ENCODE data around the gene CSN3.

The CSN3 gene

DNA sequence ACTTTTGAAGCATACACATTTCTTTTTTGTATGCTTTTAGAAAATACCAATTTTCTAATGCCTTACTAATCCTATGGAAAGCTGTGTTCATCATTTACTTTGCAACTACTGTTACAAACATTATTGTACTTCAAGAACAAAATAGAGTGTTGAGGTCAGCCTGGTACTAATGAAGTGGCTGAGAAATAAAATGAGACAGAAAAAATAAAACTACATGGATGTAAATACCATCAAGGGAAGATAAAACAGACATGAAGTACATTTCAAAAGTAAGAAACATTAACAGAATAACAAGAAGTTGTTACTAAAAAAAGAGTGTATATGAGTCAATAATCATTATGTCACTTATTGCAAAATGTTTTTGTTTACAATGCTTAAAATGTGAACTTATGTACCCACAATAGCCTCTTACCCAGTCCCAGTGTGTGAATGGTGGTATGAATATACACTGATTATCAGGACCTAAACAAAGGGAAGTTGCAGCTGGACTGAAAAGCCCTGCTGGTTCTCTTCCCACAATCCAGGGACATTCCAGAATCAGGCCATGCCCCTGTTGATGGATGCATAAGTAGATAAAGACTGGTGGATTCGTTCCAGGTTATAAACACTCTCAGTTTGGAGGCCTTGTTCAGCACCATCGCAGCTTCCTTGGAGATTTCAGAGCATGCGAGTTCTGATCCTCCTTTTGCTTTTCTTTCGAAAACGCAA, 2.4 kb upstream of the CSN3 start:
- H3K36me3 Mint-ChIP-seq (ENCODE audit: low read depth) = no peaks in the 10 kb centered on the region
- no peak overlapping the region for H3K27ac Mint-ChIP-seq
- intact Hi-C loops (cut with micrococcal nuclease) = no loop called here
- no peak overlapping the region for H3K4me3 Mint-ChIP-seq
- no peaks in the 10 kb centered on the region for H3K9me3 Mint-ChIP-seq
- H3K4me1 Mint-ChIP-seq (ENCODE audit: low read depth) = no peaks in the 10 kb centered on the region
- no peaks in the 10 kb centered on the region for H3K27me3 Mint-ChIP-seq

DNA sequence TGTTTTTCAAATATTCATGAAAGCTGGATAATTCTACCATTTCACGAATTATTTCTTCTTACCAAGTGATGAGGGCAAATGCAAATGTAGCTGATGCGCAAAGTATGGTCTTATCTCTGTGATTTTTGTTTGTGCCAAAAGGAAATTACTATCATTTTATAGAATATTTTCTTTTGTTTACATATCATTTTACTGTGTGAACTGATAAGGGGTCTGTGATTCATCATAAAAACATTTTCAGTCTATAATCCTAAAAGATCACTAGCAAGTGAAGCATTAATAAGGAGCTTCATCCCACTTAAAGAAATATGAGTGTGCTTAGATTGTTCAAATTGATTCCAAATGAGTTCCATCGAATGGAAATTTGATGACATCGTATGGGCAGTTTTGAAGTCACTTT, 694 bp downstream of the CSN3 start:
- intact Hi-C loops (cut with micrococcal nuclease) = no loop called here
- Mint-ChIP-seq H3K27ac (no peak overlapping the region), H3K4me3 (no peak overlapping the region), H3K4me1 (ENCODE audit: low read depth) (no peaks in the 10 kb centered on the region), H3K9me3 (no peaks in the 10 kb centered on the region), H3K36me3 (ENCODE audit: low read depth) (no peaks in the 10 kb centered on the region), H3K27me3 (no peaks in the 10 kb centered on the region)

DNA sequence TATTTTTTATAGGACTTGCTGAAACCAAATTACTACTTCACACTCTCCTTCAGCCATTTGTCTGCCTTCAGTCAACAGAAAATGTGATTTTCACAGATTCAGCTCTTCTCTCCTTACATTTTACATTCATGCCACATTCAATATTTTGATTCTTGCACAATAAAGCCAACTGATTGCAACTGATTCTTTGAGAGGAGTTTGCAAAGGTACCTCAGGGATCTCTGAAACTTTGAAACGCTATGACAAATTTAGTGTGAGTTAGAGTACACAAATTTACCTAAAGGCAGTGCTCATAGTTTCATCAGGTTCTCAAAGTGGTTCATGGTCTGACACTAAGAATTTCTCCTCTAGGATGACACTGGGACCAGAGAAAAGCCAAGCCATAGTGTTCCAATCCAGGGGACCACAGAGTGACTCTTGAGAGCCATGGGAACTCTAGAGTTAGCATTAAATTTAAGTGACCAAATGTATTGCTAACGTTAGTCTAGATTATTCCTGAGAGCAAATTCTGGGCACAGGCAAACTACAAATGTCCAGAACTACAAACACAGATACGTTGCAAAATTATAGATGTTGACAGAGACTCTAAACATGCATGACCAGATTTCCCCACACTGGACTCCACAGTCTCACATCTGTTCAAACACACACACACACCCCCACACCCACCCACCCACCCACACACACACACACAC, 9.0 kb downstream of the CSN3 start:
- Mint-ChIP-seq H3K27ac (no peak overlapping the region), H3K9me3 (no peaks in the 10 kb centered on the region), H3K27me3 (no peaks in the 10 kb centered on the region), H3K4me1 (ENCODE audit: low read depth) (no peaks in the 10 kb centered on the region), H3K4me3 (no peak overlapping the region), H3K36me3 (ENCODE audit: low read depth) (no peaks in the 10 kb centered on the region)
- intact Hi-C loops (cut with micrococcal nuclease) = no loop called here

DNA sequence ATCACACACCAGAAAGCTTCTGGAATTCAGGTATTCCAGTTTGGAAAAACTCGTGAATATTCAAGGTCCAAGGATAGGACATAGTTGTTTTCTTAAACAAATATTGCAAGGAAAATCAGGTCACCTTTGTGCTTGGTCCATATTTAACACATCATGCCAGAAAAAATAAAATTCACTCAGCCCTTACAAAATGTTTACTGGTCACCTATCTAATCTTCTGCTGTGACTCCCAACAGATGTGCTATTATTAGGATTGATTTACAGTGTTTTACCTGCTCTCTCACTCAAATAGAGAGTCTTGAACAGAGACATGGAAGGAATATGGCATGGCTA, 9.5 kb downstream of the CSN3 start:
- Mint-ChIP-seq H3K36me3 (ENCODE audit: low read depth) (no peaks in the 10 kb centered on the region), H3K27me3 (no peaks in the 10 kb centered on the region), H3K27ac (no peak overlapping the region), H3K4me3 (no peak overlapping the region), H3K9me3 (no peaks in the 10 kb centered on the region), H3K4me1 (ENCODE audit: low read depth) (no peaks in the 10 kb centered on the region)
- intact Hi-C loops (cut with micrococcal nuclease) = no loop called here

DNA sequence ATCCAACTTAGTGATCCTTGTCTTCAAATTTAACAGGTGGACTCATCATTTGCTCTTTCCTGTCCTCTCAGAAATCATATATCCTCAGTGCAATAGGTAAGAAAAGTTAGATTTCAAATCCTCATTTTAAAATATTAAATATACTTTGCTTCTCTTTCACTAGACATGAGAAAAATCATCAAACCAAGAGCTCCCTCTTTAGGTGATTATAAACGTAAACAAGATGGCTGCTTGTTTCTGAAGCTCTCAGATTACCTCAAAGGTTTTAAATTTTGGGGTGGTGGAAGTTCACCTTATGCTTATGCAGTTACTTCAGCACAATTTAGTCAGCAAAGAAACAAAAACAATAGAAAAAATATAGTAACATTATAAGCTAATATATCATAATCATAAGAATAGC, 27.3 kb downstream of the CSN3 start:
- intact Hi-C loops (cut with micrococcal nuclease) = no loop called here
- no peaks in the 10 kb centered on the region for H3K4me1 Mint-ChIP-seq (ENCODE audit: low read depth)
- H3K27me3 Mint-ChIP-seq = no peaks in the 10 kb centered on the region
- no peak overlapping the region for H3K4me3 Mint-ChIP-seq
- H3K9me3 Mint-ChIP-seq = no peaks in the 10 kb centered on the region
- H3K36me3 Mint-ChIP-seq (ENCODE audit: low read depth) = no peaks in the 10 kb centered on the region
- H3K27ac Mint-ChIP-seq = no peak overlapping the region

DNA sequence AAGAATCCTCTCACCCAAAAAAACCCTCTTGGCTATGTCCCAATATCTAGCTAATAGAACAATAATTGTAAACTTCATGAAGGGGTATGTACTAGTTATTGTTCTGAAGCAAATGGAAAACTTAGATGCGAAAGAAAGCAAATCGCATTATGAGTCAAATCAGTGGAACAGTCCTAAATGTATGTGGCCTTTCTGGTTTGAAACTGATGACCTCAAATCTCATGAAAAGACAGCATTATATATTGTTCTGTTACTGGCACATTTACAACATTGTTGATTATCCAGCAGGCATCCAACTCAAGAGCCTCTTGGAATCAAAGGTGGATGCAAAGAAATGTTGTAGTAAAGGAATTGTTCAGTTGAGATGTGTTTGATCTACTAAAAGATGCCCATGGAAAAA, 34.7 kb downstream of the CSN3 start:
- no peaks in the 10 kb centered on the region for H3K27me3 Mint-ChIP-seq
- H3K4me1 Mint-ChIP-seq (ENCODE audit: low read depth) = no peaks in the 10 kb centered on the region
- no peak overlapping the region for H3K4me3 Mint-ChIP-seq
- no peaks in the 10 kb centered on the region for H3K9me3 Mint-ChIP-seq
- H3K27ac Mint-ChIP-seq = no peak overlapping the region
- intact Hi-C loops (cut with micrococcal nuclease) = no loop called here
- H3K36me3 Mint-ChIP-seq (ENCODE audit: low read depth) = no peaks in the 10 kb centered on the region

DNA sequence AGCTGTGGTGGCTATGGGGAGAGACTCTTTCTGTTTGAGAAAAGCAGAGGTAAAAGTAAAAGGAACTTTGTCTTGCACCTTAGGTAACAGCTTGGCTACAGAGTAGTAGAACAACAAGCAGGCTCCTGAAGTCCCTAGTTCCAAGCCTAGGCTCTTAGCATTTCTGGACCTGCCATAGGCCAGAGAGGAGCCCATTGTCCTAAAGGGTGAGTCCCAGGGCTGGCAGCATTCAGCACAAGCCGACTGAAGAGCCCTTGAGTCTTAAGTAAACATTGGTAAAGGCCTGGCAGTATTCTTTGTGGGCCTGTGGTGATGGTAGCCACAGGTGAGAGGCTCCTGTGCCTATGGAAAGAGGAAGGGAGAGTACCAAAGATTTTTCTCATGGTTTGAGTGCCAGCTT, 38.2 kb downstream of the CSN3 start:
- H3K27me3 Mint-ChIP-seq = no peaks in the 10 kb centered on the region
- no peaks in the 10 kb centered on the region for H3K4me1 Mint-ChIP-seq (ENCODE audit: low read depth)
- no peaks in the 10 kb centered on the region for H3K36me3 Mint-ChIP-seq (ENCODE audit: low read depth)
- no peaks in the 10 kb centered on the region for H3K9me3 Mint-ChIP-seq
- no peak overlapping the region for H3K4me3 Mint-ChIP-seq
- no peak overlapping the region for H3K27ac Mint-ChIP-seq
- intact Hi-C loops (cut with micrococcal nuclease) = no loop called here

DNA sequence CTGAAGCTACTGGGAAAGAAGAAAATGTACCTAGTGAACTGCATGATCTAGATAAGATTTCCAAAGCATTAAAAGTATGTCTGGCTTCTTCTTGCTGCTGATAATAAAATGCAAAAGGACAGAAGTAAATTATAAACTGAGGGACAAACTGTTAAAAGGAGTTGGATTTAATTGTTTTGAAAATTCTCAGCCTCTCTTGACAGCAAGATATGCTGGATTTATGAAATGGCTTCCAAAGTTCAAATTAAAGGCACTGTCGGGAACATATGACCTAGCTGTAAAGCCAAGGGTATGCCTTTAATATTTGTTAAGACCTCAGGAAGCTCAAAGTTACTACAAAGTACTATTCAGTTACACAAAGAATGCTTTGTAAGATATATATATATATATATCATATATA, 46.3 kb downstream of the CSN3 start:
- H3K27me3 Mint-ChIP-seq = no peaks in the 10 kb centered on the region
- no peaks in the 10 kb centered on the region for H3K4me1 Mint-ChIP-seq (ENCODE audit: low read depth)
- intact Hi-C loops (cut with micrococcal nuclease) = no loop called here
- no peaks in the 10 kb centered on the region for H3K9me3 Mint-ChIP-seq
- H3K36me3 Mint-ChIP-seq (ENCODE audit: low read depth) = no peaks in the 10 kb centered on the region
- no peak overlapping the region for H3K4me3 Mint-ChIP-seq
- no peak overlapping the region for H3K27ac Mint-ChIP-seq

DNA sequence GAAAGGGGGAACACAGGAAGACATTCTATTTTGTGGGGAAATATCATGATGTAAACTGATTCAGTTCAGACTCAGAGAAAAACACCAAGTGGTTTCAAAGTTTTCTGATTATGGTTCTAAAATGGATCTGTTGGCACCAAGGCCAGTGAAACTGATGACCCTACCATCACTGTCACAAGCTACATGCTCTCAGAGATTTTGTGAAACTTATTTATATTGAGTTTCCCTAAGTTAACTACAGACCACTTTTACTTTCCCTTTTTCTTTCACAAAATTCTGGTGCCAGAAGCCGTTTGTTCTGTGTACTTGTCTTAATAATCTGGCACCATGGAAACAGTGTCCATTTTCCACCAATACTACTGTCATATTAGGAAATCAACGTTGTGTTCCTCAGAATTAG, 48.9 kb downstream of the CSN3 start:
- H3K9me3 Mint-ChIP-seq = no peaks in the 10 kb centered on the region
- no peak overlapping the region for H3K27ac Mint-ChIP-seq
- intact Hi-C loops (cut with micrococcal nuclease) = no loop called here
- no peaks in the 10 kb centered on the region for H3K36me3 Mint-ChIP-seq (ENCODE audit: low read depth)
- no peaks in the 10 kb centered on the region for H3K27me3 Mint-ChIP-seq
- H3K4me1 Mint-ChIP-seq (ENCODE audit: low read depth) = no peaks in the 10 kb centered on the region
- no peak overlapping the region for H3K4me3 Mint-ChIP-seq

DNA sequence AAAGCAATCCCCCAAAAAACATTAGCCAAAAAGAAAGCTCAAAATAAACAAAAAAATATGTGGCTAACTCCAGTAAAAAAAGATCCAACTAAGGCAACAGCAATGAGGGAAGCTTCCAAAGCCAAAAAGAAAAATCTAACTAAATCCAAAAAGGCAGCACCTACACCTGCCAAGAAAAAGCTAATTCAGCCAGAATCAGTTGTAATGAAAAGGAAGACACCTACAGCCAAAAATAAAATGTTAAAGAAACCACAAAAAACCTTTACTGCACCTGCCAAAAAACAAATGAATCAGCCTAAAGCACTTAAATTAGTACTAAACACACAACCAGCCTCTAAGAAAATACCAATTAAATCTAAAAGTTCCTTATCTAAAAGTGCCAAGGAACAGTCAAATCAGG, 55.2 kb downstream of the CSN3 start:
- Mint-ChIP-seq H3K4me3 (no peak overlapping the region), H3K36me3 (ENCODE audit: low read depth) (no peaks in the 10 kb centered on the region), H3K27ac (no peak overlapping the region), H3K4me1 (ENCODE audit: low read depth) (no peaks in the 10 kb centered on the region), H3K9me3 (no peaks in the 10 kb centered on the region), H3K27me3 (no peaks in the 10 kb centered on the region)
- intact Hi-C loops (cut with micrococcal nuclease) = no loop called here

DNA sequence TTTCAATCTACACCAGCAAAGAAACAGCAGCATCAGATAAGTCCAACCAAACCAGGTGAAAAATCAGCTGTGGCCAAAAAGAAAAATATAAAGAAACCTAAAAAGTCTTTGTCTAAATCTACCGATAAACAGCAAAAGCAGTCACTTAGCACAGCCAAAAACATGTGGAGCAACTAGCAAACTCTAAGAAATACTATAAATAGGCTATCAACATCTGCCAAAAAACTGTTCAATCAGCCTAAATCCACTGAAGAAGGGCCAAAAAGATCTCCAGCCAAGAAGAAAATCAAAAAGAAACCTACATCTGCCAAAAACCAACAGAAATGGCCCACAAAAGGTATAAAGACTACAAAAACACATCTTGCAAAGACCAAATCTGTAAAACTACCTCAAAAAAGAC, 55.7 kb downstream of the CSN3 start:
- Mint-ChIP-seq H3K27ac (no peak overlapping the region), H3K4me1 (ENCODE audit: low read depth) (no peaks in the 10 kb centered on the region), H3K27me3 (no peaks in the 10 kb centered on the region), H3K9me3 (no peaks in the 10 kb centered on the region), H3K4me3 (no peak overlapping the region), H3K36me3 (ENCODE audit: low read depth) (no peaks in the 10 kb centered on the region)
- intact Hi-C loops (cut with micrococcal nuclease) = no loop called here

DNA sequence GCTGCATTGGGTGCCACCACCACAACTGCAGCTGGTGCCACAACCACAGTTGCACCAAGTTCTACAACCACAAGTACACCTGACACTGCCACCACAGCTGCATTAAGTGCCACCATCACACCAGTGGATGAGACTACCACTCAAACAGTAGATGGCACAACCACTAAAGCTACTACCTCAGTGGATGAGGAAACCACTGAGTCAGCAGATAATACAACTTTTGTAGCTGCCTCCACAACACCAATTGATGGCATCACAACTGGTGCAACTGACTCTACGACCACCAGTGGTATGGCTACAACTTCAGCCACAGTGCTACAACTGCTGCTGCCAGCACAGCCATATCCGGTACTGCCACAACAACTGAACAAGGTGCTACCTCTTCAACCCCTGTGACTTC, 57.2 kb downstream of the CSN3 start:
- H3K27me3 Mint-ChIP-seq = no peaks in the 10 kb centered on the region
- no peak overlapping the region for H3K27ac Mint-ChIP-seq
- no peak overlapping the region for H3K4me3 Mint-ChIP-seq
- intact Hi-C loops (cut with micrococcal nuclease) = no loop called here
- no peaks in the 10 kb centered on the region for H3K9me3 Mint-ChIP-seq
- H3K4me1 Mint-ChIP-seq (ENCODE audit: low read depth) = no peaks in the 10 kb centered on the region
- no peaks in the 10 kb centered on the region for H3K36me3 Mint-ChIP-seq (ENCODE audit: low read depth)

DNA sequence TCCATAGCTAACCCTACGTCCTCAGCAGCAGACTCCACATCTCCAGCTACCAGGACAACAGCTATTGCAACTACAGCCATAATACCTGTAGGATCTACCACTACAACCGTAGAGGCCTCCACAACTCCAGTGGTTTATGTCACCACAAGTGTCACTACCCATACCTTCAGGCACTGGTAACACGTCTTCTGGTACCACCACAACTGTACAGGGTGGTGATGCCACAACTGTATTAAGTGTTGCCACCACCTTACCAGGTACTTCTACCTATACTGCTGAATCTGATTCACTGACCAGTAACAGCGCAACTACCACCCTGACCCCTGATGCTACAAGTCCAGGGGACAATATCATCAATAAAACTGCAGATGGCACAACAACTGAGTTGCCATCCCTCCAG, 57.8 kb downstream of the CSN3 start:
- Mint-ChIP-seq H3K27me3 (no peaks in the 10 kb centered on the region), H3K9me3 (no peaks in the 10 kb centered on the region), H3K27ac (no peak overlapping the region), H3K4me3 (no peak overlapping the region), H3K36me3 (ENCODE audit: low read depth) (no peaks in the 10 kb centered on the region), H3K4me1 (ENCODE audit: low read depth) (no peaks in the 10 kb centered on the region)
- intact Hi-C loops (cut with micrococcal nuclease) = no loop called here

Data from dendritic cell treated with granulocyte-macrophage colony-stimulating factor and Interleukin-4, amounts not matched to agents 40 ng/mL and 50 ng/mL, for 4 days (primary cell).